ENCODE measurements around the gene SMIM38. TPM values are rescaled to one million over a fixed set of nuclear protein-coding genes. Genes with fewer than 3 reads are reported as not detected.

Gene SMIM38
- total and polyA plus RNA-seq, 4 donors, result 0.03 to 1.7 (median 0.07) TPM

DNA sequence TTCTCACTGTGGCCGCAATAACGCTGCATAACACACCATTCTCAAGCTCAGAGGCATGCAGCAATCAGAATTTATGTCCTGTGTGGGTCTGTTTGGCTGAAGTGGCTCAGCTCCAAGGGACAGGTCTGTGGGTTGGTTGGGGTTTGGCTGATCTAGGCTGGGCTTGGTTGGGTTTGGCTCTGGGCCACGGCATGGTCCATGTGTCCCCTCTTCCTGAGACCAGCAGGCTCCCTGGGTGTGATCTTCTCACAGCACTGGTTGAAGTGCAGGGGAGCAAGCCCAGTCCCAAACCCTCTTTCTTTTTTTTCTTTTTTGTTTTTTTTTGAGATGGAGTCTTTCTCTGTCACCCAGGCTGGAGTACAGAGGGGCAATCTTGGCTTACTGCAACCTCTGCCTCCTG is 25.0 kb downstream of the SMIM38 start (continued):
- TF ChIP-seq, protein P1, sequence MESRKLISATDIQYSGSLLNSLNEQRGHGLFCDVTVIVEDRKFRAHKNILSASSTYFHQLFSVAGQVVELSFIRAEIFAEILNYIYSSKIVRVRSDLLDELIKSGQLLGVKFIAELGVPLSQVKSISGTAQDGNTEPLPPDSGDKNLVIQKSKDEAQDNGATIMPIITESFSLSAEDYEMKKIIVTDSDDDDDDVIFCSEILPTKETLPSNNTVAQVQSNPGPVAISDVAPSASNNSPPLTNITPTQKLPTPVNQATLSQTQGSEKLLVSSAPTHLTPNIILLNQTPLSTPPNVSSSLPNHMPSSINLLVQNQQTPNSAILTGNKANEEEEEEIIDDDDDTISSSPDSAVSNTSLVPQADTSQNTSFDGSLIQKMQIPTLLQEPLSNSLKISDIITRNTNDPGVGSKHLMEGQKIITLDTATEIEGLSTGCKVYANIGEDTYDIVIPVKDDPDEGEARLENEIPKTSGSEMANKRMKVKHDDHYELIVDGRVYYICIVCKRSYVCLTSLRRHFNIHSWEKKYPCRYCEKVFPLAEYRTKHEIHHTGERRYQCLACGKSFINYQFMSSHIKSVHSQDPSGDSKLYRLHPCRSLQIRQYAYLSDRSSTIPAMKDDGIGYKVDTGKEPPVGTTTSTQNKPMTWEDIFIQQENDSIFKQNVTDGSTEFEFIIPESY (IDR thresholded peaks at IDR 0.05), result no peak
- TF ChIP-seq RXRA (IDR thresholded peaks at IDR 0.05), result no peak
- no peak for TF ChIP-seq HNF4G (IDR thresholded peaks at IDR 0.05)
- TF ChIP-seq RAD21 (IDR thresholded peaks at IDR 0.05), result no peak
- TF ChIP-seq MAX (IDR thresholded peaks at IDR 0.05), result no peak
- no peak for TF ChIP-seq HNF4A (conservative IDR thresholded peaks at IDR 0.05)
- TF ChIP-seq FOXA2 (IDR thresholded peaks at IDR 0.05), result no peak
- no peak for TF ChIP-seq EGR1 (IDR thresholded peaks at IDR 0.05; ENCODE audit: low read depth in 2 of 2)
- TF ChIP-seq, protein P2, sequence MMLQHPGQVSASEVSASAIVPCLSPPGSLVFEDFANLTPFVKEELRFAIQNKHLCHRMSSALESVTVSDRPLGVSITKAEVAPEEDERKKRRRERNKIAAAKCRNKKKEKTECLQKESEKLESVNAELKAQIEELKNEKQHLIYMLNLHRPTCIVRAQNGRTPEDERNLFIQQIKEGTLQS (IDR thresholded peaks at IDR 0.05), result no peak

DNA sequence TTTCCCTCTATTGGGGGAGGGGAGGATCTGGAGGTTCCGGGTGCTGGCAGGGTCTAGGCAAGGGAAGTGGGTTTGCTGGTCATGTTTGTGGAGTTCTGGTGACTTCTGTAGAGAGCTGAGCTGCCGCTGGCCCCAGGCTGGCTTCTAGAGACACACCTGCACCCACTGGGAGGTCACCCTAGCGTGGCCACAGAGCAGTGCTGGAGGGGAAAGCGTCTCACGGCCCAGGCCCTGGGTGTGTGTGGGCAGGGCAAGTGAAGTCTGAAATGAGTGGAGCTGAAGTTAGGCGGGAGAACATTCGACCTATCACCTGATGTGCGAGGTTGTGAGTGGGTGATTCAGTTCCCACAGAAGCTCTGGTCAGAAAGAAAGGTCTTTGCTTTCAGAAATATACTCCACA is 27.9 kb downstream of the SMIM38 start:
- no peak overlapping the region for H3K27ac ChIP-seq (ENCODE audit: low read depth in 1 of 2, low read length in 2 of 2)
- no peak overlapping the region for H3K9ac ChIP-seq (ENCODE audit: low read depth in 1 of 2, low read length in 2 of 2)
- peaks cover 0 to 12% (median 9%) of the 10 kb centered on the region in 4 donors for H3K9me3 ChIP-seq (ENCODE audit: control insufficient read depth in 4 of 4, low read length in 3 of 4)
- WGBS, result 73% methylated on average over 8 of the region's 8 CpGs
- TF ChIP-seq FOXA1 (IDR thresholded peaks at IDR 0.05), result no peak
- no peak for TF ChIP-seq RAD21 (IDR thresholded peaks at IDR 0.05)
- no peak for TF ChIP-seq CTCF (IDR thresholded peaks at IDR 0.05; ENCODE audit: low read depth, low read length, missing input control)
- no peak for TF ChIP-seq RXRA (IDR thresholded peaks at IDR 0.05)
- no peak for TF ChIP-seq YY1 (IDR thresholded peaks at IDR 0.05)
- TF ChIP-seq, protein P3, sequence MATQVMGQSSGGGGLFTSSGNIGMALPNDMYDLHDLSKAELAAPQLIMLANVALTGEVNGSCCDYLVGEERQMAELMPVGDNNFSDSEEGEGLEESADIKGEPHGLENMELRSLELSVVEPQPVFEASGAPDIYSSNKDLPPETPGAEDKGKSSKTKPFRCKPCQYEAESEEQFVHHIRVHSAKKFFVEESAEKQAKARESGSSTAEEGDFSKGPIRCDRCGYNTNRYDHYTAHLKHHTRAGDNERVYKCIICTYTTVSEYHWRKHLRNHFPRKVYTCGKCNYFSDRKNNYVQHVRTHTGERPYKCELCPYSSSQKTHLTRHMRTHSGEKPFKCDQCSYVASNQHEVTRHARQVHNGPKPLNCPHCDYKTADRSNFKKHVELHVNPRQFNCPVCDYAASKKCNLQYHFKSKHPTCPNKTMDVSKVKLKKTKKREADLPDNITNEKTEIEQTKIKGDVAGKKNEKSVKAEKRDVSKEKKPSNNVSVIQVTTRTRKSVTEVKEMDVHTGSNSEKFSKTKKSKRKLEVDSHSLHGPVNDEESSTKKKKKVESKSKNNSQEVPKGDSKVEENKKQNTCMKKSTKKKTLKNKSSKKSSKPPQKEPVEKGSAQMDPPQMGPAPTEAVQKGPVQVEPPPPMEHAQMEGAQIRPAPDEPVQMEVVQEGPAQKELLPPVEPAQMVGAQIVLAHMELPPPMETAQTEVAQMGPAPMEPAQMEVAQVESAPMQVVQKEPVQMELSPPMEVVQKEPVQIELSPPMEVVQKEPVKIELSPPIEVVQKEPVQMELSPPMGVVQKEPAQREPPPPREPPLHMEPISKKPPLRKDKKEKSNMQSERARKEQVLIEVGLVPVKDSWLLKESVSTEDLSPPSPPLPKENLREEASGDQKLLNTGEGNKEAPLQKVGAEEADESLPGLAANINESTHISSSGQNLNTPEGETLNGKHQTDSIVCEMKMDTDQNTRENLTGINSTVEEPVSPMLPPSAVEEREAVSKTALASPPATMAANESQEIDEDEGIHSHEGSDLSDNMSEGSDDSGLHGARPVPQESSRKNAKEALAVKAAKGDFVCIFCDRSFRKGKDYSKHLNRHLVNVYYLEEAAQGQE (IDR thresholded peaks at IDR 0.05), result no peak
- TF ChIP-seq TAF1 (conservative IDR thresholded peaks at IDR 0.05), result no peak
- no peak for TF ChIP-seq NR2F2 (IDR thresholded peaks at IDR 0.05)
- no peak for TF ChIP-seq FOXA2 (IDR thresholded peaks at IDR 0.05)
- no peak for TF ChIP-seq SP1 (IDR thresholded peaks at IDR 0.05)
- TF ChIP-seq HNF4G (IDR thresholded peaks at IDR 0.05), result no peak
- TF ChIP-seq MAX (IDR thresholded peaks at IDR 0.05), result no peak
- TF ChIP-seq, protein P1 (IDR thresholded peaks at IDR 0.05), result no peak
- no peaks in the 10 kb centered on the region for H3K27me3 ChIP-seq (ENCODE audit: control insufficient read depth in 4 of 4, insufficient read depth in 4 of 4, low read length in 3 of 4)
- no peaks in the 10 kb centered on the region for H3K36me3 ChIP-seq (ENCODE audit: control insufficient read depth in 4 of 4, insufficient read depth in 3 of 4, low read depth in 1 of 4, low read length in 3 of 4)
- H3K4me3 ChIP-seq (ENCODE audit: low read depth in 1 of 3, low read length in 3 of 3), result no peak overlapping the region
- no peak for DNase-seq (ENCODE audit: low spot score)
- no peaks in the 10 kb centered on the region for H3K4me1 ChIP-seq (ENCODE audit: control insufficient read depth in 4 of 4, insufficient read depth in 4 of 4, low read length in 3 of 4)
